Fibroblast of lung (primary cell): ENCODE measurements around the gene PSME3IP1. TPM values are rescaled to one million over a fixed set of nuclear protein-coding genes. Genes with fewer than 3 reads are reported as not detected.

Source experiments
- DNase-seq, 2 donors: peaks; one replicate each; pipeline versions ENCODE4 v3.0.0 to v3.0.0-alpha.2; 2010; ENCODE audit warnings: low read depth in 2 of 2
- H2AFZ ChIP-seq: 2 replicates; pipeline ENCODE4 v1.5.1; 2012; ENCODE audit warnings: low read length, control low read depth, inconsistent platforms
- H3K27ac ChIP-seq: 2 replicates; pipeline ENCODE4 v1.5.1; 2011; ENCODE audit warnings: low read length, control low read depth; ENCODE audit not compliant: insufficient read depth
- H3K27me3 ChIP-seq: 2 replicates; pipeline ENCODE4 v1.5.1; 2011; ENCODE audit warnings: mild to moderate bottlenecking, low read length; ENCODE audit not compliant: control insufficient read depth, insufficient read depth
- H3K36me3 ChIP-seq: 2 replicates; pipeline ENCODE4 v1.5.1; 2011; ENCODE audit warnings: low read length; ENCODE audit not compliant: control insufficient read depth, insufficient read depth
- H3K4me1 ChIP-seq: 2 replicates; pipeline ENCODE4 v1.5.1; 2011; ENCODE audit warnings: low read length; ENCODE audit not compliant: control insufficient read depth, insufficient read depth; ENCODE audit errors: extremely low read depth
- H3K4me2 ChIP-seq: 2 replicates; pipeline ENCODE4 v1.5.1; 2011; ENCODE audit warnings: low read length, control low read depth; ENCODE audit not compliant: insufficient read depth; ENCODE audit errors: extremely low read depth
- H3K4me3 ChIP-seq, 4 experiments: fragments of 200-600 bp in 1 of 4; sonication (generic) in 1 of 4; replicated peaks in 1 of 4; 2 replicates each; pipeline ENCODE4 v1.5.1; 2011 to 2016; ENCODE audit warnings: low read length in 4 of 4, low read depth in 3 of 4, mild to moderate bottlenecking in 3 of 4, control low read depth in 2 of 4, inconsistent platforms in 1 of 4, mixed read lengths in 1 of 4; ENCODE audit not compliant: insufficient read depth in 1 of 4; ENCODE audit errors: control extremely low read depth in 1 of 4
- H3K79me2 ChIP-seq: 2 replicates; pipeline ENCODE4 v1.5.1; 2012; ENCODE audit warnings: mild to moderate bottlenecking, low read length, inconsistent platforms; ENCODE audit not compliant: control insufficient read depth, insufficient read depth
- H3K9ac ChIP-seq: 2 replicates; pipeline ENCODE4 v1.5.1; 2011; ENCODE audit warnings: mild to moderate bottlenecking, low read length, control low read depth; ENCODE audit not compliant: insufficient read depth
- H3K9me3 ChIP-seq: 2 replicates; pipeline ENCODE4 v1.5.1; 2012; ENCODE audit warnings: low read depth, low read length; ENCODE audit not compliant: control insufficient read depth, insufficient read depth
- H4K20me1 ChIP-seq: 2 replicates; pipeline ENCODE4 v1.5.1; 2011; ENCODE audit warnings: low read length; ENCODE audit not compliant: control insufficient read depth, insufficient read depth; ENCODE audit errors: extremely low read depth
- CTCF ChIP-seq, 2 donors: IDR thresholded peaks in 1 of 2; conservative IDR thresholded peaks in 1 of 2; 1 replicate in 1 of 2; 2 replicates in 1 of 2; pipeline ENCODE4 v1.5.1; 2011 to 2012; ENCODE audit warnings: low read length in 2 of 2, control low read depth in 1 of 2, inconsistent platforms in 1 of 2, low read depth in 1 of 2, mild to moderate bottlenecking in 1 of 2
- EZH2 ChIP-seq: IDR thresholded peaks from 2 replicates; pipeline ENCODE4 v1.5.1; 2012; ENCODE audit warnings: low read length, control low read depth, mild to moderate bottlenecking; ENCODE audit errors: missing control alignments
- polyA plus RNA-seq, 2 donors: library from polyadenylated mRNA; depleted of rRNA in 1 of 2; stranded (reverse) in 1 of 2; unstranded in 1 of 2; fragments of >200 nt; gene quantifications; 2 replicates each; pipeline ENCODE4 v1.2.1, GENCODE V29; 2011 to 2012; ENCODE audit warnings: missing spikeins in 1 of 2
- total RNA-seq: library from RNA; depleted of rRNA; stranded (reverse); fragments of >200 nt; gene quantifications from 2 replicates; pipeline ENCODE4 v1.2.1, GENCODE V29; 2014

Gene PSME3IP1
- total and polyA plus RNA-seq, 2 donors (not counting 1 experiment from before 2014, with no cell fraction given) = 55.5 to 64.6 TPM

DNA sequence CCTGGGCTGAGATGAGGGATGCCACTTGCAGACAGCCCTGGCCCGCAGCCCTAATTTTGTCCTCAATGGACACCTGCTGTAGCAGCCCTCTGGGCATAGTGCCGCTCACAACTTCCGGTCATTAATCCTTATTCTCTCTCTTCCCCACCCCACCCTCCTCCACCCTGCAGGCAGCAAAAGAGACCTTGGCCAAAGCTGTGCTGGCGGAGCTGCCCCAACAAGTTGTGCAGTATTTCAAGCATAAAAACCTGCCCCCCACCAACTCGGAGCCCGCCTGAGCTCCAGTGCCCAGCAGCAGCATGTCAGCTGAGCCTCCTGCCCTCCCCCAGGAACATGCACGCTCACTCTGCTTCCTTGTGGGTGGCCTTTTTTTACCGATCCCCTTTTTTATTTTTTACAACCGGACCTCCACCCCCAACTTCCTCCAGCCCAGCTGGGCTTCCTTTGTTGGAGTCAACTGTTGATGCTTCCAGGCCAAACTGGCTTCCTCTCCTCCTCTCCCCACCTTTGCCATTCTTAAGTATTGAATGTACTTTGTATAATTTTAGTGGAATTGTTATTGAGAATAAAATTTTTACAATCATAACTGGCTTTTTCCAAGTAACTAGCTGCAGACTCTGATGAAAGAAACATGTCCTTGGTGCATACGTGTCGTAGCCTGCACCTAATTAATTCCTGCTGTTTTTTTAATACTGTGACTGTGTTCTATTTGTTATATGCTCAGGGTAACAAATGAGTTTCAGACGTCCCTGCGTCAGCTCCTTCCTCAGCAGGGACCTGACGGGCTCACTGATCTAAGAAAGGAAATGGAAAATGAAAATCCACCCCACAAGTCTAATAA lies 38.2 kb downstream of the PSME3IP1 start:
- Histone ChIP-seq H3K4me2 (peak overlapping the region; percentile 8), H3K36me3 (no peaks in the 10 kb centered on the region), H3K9me3 (no peaks in the 10 kb centered on the region), H3K4me3 (no peak overlapping the region), H3K4me1 (no peaks in the 10 kb centered on the region), H3K79me2 (no peaks in the 10 kb centered on the region), H3K9ac (no peak overlapping the region), H3K27me3 (no peaks in the 10 kb centered on the region), H2AFZ (no peak overlapping the region), H4K20me1 (no peaks in the 10 kb centered on the region), H3K27ac (peak overlapping the region; percentile 34)
- TF ChIP-seq EZH2 (no peak), CTCF (conservative IDR thresholded peaks at IDR 0.05 in 1 of 2, IDR thresholded peaks at IDR 0.05 in 1 of 2; ENCODE audit: low read depth in 1 of 2, low read length in 2 of 2) (no peak)
- DNase-seq = peak in 1 of 2 donors; percentile 21

DNA sequence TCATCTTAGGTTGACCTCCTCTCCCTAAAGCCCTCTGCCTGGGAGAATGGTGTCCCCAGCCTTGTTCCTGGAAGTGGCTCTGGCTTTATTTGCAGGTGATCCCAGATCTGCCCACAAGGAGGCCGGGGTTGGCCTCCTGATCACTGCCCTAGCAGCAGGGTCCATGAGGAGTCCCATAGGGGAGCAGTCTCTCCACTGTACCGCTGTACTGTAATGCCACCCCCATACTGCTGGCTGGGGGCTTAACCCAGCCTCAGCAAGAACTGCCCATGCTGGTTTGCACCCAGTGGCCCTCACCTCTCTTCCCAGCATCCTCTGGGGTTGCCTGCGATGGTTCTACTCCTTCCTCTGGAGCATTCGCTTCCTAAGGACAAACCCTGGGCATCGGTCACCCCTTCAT lies 39.1 kb downstream of the PSME3IP1 start:
- Histone ChIP-seq H4K20me1 (no peaks in the 10 kb centered on the region), H3K27me3 (no peaks in the 10 kb centered on the region), H2AFZ (no peak overlapping the region), H3K4me2 (no peak overlapping the region), H3K9ac (no peak overlapping the region), H3K9me3 (no peaks in the 10 kb centered on the region), H3K4me1 (no peaks in the 10 kb centered on the region), H3K4me3 (no peak overlapping the region), H3K27ac (no peak overlapping the region), H3K36me3 (no peaks in the 10 kb centered on the region), H3K79me2 (no peaks in the 10 kb centered on the region)
- DNase-seq = no peak
- no peak for TF ChIP-seq EZH2
- peak in 1 of 2 donors; percentile 29 for TF ChIP-seq CTCF (conservative IDR thresholded peaks at IDR 0.05 in 1 of 2, IDR thresholded peaks at IDR 0.05 in 1 of 2; ENCODE audit: low read depth in 1 of 2, low read length in 2 of 2)

- Histone ChIP-seq H3K79me2 (no peaks in the 10 kb centered on the region), H3K9ac (no peak overlapping the region), H3K36me3 (no peaks in the 10 kb centered on the region), H3K9me3 (no peaks in the 10 kb centered on the region), H3K4me2 (no peak overlapping the region), H3K4me3 (no peak overlapping the region), H4K20me1 (no peaks in the 10 kb centered on the region), H3K27me3 (no peaks in the 10 kb centered on the region), H3K4me1 (no peaks in the 10 kb centered on the region), H3K27ac (no peak overlapping the region), H2AFZ (no peak overlapping the region)
- TF ChIP-seq CTCF (conservative IDR thresholded peaks at IDR 0.05 in 1 of 2, IDR thresholded peaks at IDR 0.05 in 1 of 2; ENCODE audit: low read depth in 1 of 2, low read length in 2 of 2) (no peak), EZH2 (no peak)
- DNase-seq = no peak
Observed at GRCh38 chr16:57146040-57146647, 39.7 kb downstream of the PSME3IP1 start.
